CD8-positive, alpha-beta memory T cell (primary cell): ENCODE measurements around the gene RICTOR. TPM values are rescaled to one million over a fixed set of nuclear protein-coding genes. Genes with fewer than 3 reads are reported as not detected.
"Not testable (repeated sequence)": the region's sequence is repeated elsewhere in the genome, so short reads cannot be mapped to it uniquely, and the experiment has no call there.

Experiments
- CTCF ChIA-PET: fragments of 350-600 bp; sonication (Branson Sonifier 250); formaldehyde crosslinking; loops from one replicate; lab custom pipeline; 2021; ENCODE audit warnings: antibody characterized with exemption; lab: Charles Lee
- POLR2A ChIA-PET: fragments of 350-600 bp; sonication (Branson Sonifier 250); formaldehyde crosslinking; loops from one replicate; lab custom pipeline; 2021; ENCODE audit warnings: antibody characterized with exemption; lab: Charles Lee
- DNase-seq, 5 donors: peaks; one replicate each; pipeline versions ENCODE4 v3.0.0 to v3.0.0-alpha.2; 2020 to 2022; ENCODE audit warnings: mixed read lengths in 1 of 5
- H3K27ac ChIP-seq: one replicate; pipeline ENCODE4 v1.7.0; 2013; ENCODE audit warnings: low read depth, mild to moderate bottlenecking, low read length, moderate library complexity
- H3K27me3 ChIP-seq: 2 replicates; pipeline ENCODE4 v1.7.0; 2013; ENCODE audit warnings: low read length, mild to moderate bottlenecking; ENCODE audit not compliant: insufficient read depth, poor library complexity, severe bottlenecking
- H3K36me3 ChIP-seq: 2 replicates; pipeline ENCODE4 v1.7.0; 2013; ENCODE audit warnings: mild to moderate bottlenecking, low read length, moderate library complexity; ENCODE audit not compliant: insufficient read depth
- H3K4me1 ChIP-seq: 2 replicates; pipeline ENCODE4 v1.7.0; 2013; ENCODE audit warnings: mild to moderate bottlenecking, low read length, moderate library complexity; ENCODE audit not compliant: insufficient read depth
- H3K4me3 ChIP-seq: 2 replicates; pipeline ENCODE4 v1.7.0; 2013; ENCODE audit warnings: mild to moderate bottlenecking, low read length
- H3K9me3 ChIP-seq: 2 replicates; pipeline ENCODE4 v1.7.0; 2013; ENCODE audit warnings: mild to moderate bottlenecking, low read length
- H3K27ac Mint-ChIP-seq, 8 donors: one replicate each; pipeline ENCODE4 v1.8.0; 2020 to 2021; ENCODE audit warnings: mixed read lengths in 8 of 8, mild to moderate bottlenecking in 6 of 8, inconsistent platforms in 3 of 8, moderate library complexity in 3 of 8
- H3K27me3 Mint-ChIP-seq, 2 donors: one replicate each; pipeline ENCODE4 v1.8.0; 2020 to 2021; ENCODE audit warnings: mixed read lengths in 2 of 2, mild to moderate bottlenecking in 1 of 2, moderate library complexity in 1 of 2
- H3K36me3 Mint-ChIP-seq, 3 donors: one replicate each; pipeline ENCODE4 v1.8.0; 2020 to 2021; ENCODE audit warnings: mixed read lengths in 3 of 3, inconsistent platforms in 1 of 3, mild to moderate bottlenecking in 1 of 3
- H3K4me1 Mint-ChIP-seq, 3 donors: one replicate each; pipeline ENCODE4 v1.8.0; 2020 to 2021; ENCODE audit warnings: mixed read lengths in 3 of 3, inconsistent platforms in 1 of 3, mild to moderate bottlenecking in 1 of 3
- H3K4me3 Mint-ChIP-seq, 7 donors: one replicate each; pipeline ENCODE4 v1.8.0; 2020 to 2021; ENCODE audit warnings: mixed read lengths in 7 of 7, mild to moderate bottlenecking in 6 of 7, moderate library complexity in 4 of 7, inconsistent platforms in 2 of 7
- H3K9me3 Mint-ChIP-seq, 5 donors: one replicate each; pipeline ENCODE4 v1.8.0; 2020 to 2022; ENCODE audit warnings: mixed read lengths in 5 of 5, mild to moderate bottlenecking in 3 of 5, moderate library complexity in 2 of 5, inconsistent platforms in 1 of 5
- polyA plus RNA-seq: library from polyadenylated mRNA; unstranded; fragments of 300-500 nt; fragmentation: Illumina TruSeq; gene quantifications from one replicate; pipeline ENCODE4 v1.2.3, GENCODE V29; 2021
- total RNA-seq, 2 experiments: library from RNA; stranded (reverse); gene quantifications; one replicate each; pipeline ENCODE4 v1.2.3, GENCODE V29; 2021

The RICTOR gene
- total and polyA plus RNA-seq, 3 experiments from 2014 or later, result 12.1 to 32.9 (median 32.0) TPM

DNA sequence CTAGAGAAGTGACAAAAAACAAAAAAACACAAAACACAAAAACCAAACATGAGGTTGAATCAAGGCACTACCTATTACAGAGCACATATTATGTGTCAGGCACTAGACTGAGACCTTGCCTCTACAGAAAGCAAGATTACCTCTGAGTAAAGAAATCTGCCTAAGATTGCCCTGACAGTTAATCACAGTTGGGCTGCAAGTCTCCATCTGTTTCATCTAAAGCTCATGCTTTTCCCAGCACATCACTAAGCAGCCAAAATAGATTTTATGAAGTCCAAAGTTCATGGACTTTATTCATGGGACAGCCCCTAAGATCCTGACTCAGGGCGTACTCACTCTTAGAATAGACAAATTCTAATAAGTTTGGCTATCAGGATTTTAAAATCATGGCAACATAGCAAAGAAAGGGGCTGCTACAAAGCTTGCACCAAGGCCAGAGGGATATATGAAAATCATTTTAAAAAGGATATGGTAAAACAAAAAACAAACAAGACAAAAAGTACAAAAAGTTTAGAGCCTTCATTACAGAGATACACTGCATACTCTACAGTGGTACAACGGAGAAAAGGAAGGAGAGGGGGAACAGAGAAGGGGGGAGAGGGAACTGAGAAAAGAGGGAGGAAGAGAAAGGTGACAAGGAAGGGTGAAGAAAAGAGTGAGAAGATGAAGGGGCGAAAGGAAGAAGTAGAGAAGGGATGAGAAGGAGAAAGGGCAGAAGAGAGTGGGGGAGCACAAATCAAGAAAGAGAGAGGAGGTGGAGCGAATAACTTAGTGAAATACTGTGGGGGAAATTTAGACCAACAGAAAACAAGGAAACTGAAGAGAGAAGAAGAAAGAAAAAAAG is 58.2 kb downstream of the RICTOR start:
- H3K9me3 Mint-ChIP-seq, result peaks cover 7 to 13% (median 9%) of the 10 kb centered on the region in 5 donors
- Histone ChIP-seq H3K27ac (no peak overlapping the region), H3K9me3 (peaks cover 11% of the 10 kb centered on the region), H3K4me3 (no peak overlapping the region), H3K36me3 (peaks cover 12% of the 10 kb centered on the region), H3K27me3 (no peaks in the 10 kb centered on the region), H3K4me1 (no peaks in the 10 kb centered on the region)
- POLR2A ChIA-PET, result no interaction called here
- H3K27me3 Mint-ChIP-seq, result no peaks in the 10 kb centered on the region
- no peak overlapping the region for H3K4me3 Mint-ChIP-seq
- H3K4me1 Mint-ChIP-seq, result peaks cover 34 to 53% (median 50%) of the 10 kb centered on the region in 3 donors
- no peak for DNase-seq
- H3K36me3 Mint-ChIP-seq, result peaks cover 17 to 70% (median 33%) of the 10 kb centered on the region in 3 donors
- CTCF ChIA-PET, result no interaction called here
- peak overlapping the region in 7 of 8 donors; percentile 7 to 75 (median 33) for H3K27ac Mint-ChIP-seq

DNA sequence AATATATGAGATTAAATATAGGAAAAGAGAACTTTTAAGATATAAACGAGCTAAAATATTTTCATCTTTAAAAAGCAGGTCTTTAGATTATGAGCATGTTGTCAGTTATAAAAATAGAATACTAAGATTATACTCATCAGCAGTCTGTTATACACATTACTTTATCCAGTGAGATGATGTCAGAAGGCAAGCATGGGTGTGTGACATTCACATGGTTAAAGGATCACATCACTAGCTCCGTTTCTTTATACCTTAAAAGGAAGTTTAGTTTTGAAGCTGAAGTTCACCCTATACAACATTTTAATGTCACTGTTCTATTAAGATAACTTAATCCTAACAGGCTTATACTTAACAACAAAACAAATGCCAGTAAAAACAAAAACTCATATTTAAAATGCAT is 59.6 kb downstream of the RICTOR start:
- Mint-ChIP-seq H3K4me3 (no peak overlapping the region), H3K27me3 (no peaks in the 10 kb centered on the region), H3K9me3 (peaks cover 7 to 15% (median 15%) of the 10 kb centered on the region in 5 donors), H3K27ac (no peak overlapping the region), H3K4me1 (peaks cover 35 to 53% (median 52%) of the 10 kb centered on the region in 3 donors), H3K36me3 (peaks cover 29 to 70% (median 35%) of the 10 kb centered on the region in 3 donors)
- CTCF ChIA-PET, result interaction anchor here (0.9 to 1.6 kb wide), 3 partner anchors 9 to 269 kb away, joined by 3 to 6 read pairs (median 3); no protein-coding TSS in a partner anchor
- POLR2A ChIA-PET, result no interaction called here
- H3K36me3 ChIP-seq, result peaks cover 12% of the 10 kb centered on the region
- no peaks in the 10 kb centered on the region for H3K27me3 ChIP-seq
- no peak for DNase-seq
- no peak overlapping the region for H3K27ac ChIP-seq
- no peak overlapping the region for H3K4me3 ChIP-seq
- H3K4me1 ChIP-seq, result no peaks in the 10 kb centered on the region
- H3K9me3 ChIP-seq, result peaks cover 11% of the 10 kb centered on the region

- Mint-ChIP-seq H3K4me1 (peaks cover 37 to 53% (median 49%) of the 10 kb centered on the region in 3 donors), H3K27me3 (no peaks in the 10 kb centered on the region), H3K9me3 (peaks cover 7 to 15% (median 15%) of the 10 kb centered on the region in 5 donors), H3K36me3 (peaks cover 29 to 63% (median 29%) of the 10 kb centered on the region in 3 donors), H3K27ac (no peak overlapping the region), H3K4me3 (no peak overlapping the region)
- Histone ChIP-seq H3K36me3 (peaks cover 12% of the 10 kb centered on the region), H3K27ac (no peak overlapping the region), H3K4me3 (no peak overlapping the region), H3K9me3 (peaks cover 11% of the 10 kb centered on the region), H3K4me1 (no peaks in the 10 kb centered on the region), H3K27me3 (no peaks in the 10 kb centered on the region)
- POLR2A ChIA-PET, result no interaction called here
- no peak for DNase-seq
- CTCF ChIA-PET, result interaction anchor here (0.9 to 1.6 kb wide), 3 partner anchors 8 to 270 kb away, joined by 3 to 6 read pairs (median 3); no protein-coding TSS in a partner anchor
Measured at GRCh38 chr5:39013938-39014337, 60.3 kb downstream of the RICTOR start.

- H3K4me1 Mint-ChIP-seq, result peaks cover 19 to 33% (median 33%) of the 10 kb centered on the region in 3 donors
- H3K4me3 Mint-ChIP-seq, H3K4me3 ChIP-seq, POLR2A ChIA-PET, H3K27me3 ChIP-seq, DNase-seq, H3K27me3 Mint-ChIP-seq, H3K27ac ChIP-seq, H3K4me1 ChIP-seq, H3K27ac Mint-ChIP-seq: not testable (repeated sequence)
- peaks cover 25 to 47% (median 29%) of the 10 kb centered on the region in 3 donors for H3K36me3 Mint-ChIP-seq
- H3K36me3 ChIP-seq, result peaks cover 16% of the 10 kb centered on the region
- peaks cover 11% of the 10 kb centered on the region for H3K9me3 ChIP-seq
- peaks cover 7 to 15% (median 15%) of the 10 kb centered on the region in 5 donors for H3K9me3 Mint-ChIP-seq
- CTCF ChIA-PET, result interaction anchor here (1.2 kb wide), 1 partner anchor 70 kb away, joined by 3 read pairs; no protein-coding TSS in a partner anchor
Measured at GRCh38 chr5:39010958-39011357, 63.2 kb downstream of the RICTOR start.

GRCh38 chr5:39009981-39010380 is 64.2 kb downstream of the RICTOR start:
- POLR2A ChIA-PET, result no interaction called here
- CTCF ChIA-PET, result no interaction called here

GRCh38 chr5:39009280-39009679 is 64.9 kb downstream of the RICTOR start:
- Mint-ChIP-seq H3K27ac (peak overlapping the region in 1 of 8 donors; percentile 26), H3K27me3 (no peaks in the 10 kb centered on the region), H3K4me1 (peaks cover 25 to 39% (median 38%) of the 10 kb centered on the region in 3 donors), H3K4me3 (no peak overlapping the region), H3K9me3 (peaks cover 7 to 15% (median 15%) of the 10 kb centered on the region in 5 donors), H3K36me3 (peaks cover 25 to 47% (median 29%) of the 10 kb centered on the region in 3 donors)
- DNase-seq, result no peak
- Histone ChIP-seq H3K27me3 (no peaks in the 10 kb centered on the region), H3K4me3 (no peak overlapping the region), H3K9me3 (peaks cover 11% of the 10 kb centered on the region), H3K36me3 (peaks cover 16% of the 10 kb centered on the region), H3K27ac (no peak overlapping the region), H3K4me1 (peaks cover 3% of the 10 kb centered on the region)
- ChIA-PET CTCF (no interaction called here), POLR2A (no interaction called here)

More at GRCh38 chr5:39009981-39010380, 64.2 kb downstream of the RICTOR start:
- Mint-ChIP-seq H3K4me1 (peaks cover 24 to 36% (median 36%) of the 10 kb centered on the region in 3 donors), H3K36me3 (peaks cover 25 to 50% (median 29%) of the 10 kb centered on the region in 3 donors), H3K27ac (peak overlapping the region in 1 of 8 donors; percentile 13), H3K4me3 (no peak overlapping the region), H3K9me3 (peaks cover 7 to 15% (median 15%) of the 10 kb centered on the region in 5 donors), H3K27me3 (no peaks in the 10 kb centered on the region)
- H3K4me1 ChIP-seq, result peaks cover 2% of the 10 kb centered on the region
- H3K27ac ChIP-seq, result no peak overlapping the region
- DNase-seq, result no peak
- no peaks in the 10 kb centered on the region for H3K27me3 ChIP-seq
- peaks cover 16% of the 10 kb centered on the region for H3K36me3 ChIP-seq
- peaks cover 11% of the 10 kb centered on the region for H3K9me3 ChIP-seq
- no peak overlapping the region for H3K4me3 ChIP-seq

DNA sequence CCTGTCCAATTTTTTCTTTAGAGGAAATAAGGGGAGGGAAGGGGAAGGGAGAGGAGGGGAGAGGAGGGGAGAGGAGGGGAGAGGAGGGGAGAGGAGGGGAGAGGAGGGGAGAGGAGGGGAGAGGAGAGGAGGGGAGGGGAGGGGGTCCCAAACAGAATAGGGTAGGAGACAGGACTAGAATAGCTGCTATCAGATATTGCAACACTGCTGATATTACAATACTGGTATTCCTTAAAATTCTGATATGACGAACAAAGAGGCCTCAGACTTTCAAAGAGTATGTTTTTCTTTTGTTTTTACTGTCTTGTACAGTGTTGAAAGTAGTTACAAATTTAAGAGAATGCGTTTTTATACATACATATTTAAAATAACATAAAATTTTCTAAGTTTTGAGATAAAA is 67.5 kb downstream of the RICTOR start:
- H3K36me3 ChIP-seq, result peaks cover 5% of the 10 kb centered on the region
- no peak for DNase-seq
- Mint-ChIP-seq H3K36me3 (peaks cover 10 to 44% (median 16%) of the 10 kb centered on the region in 3 donors), H3K27ac (no peak overlapping the region), H3K4me3 (no peak overlapping the region), H3K27me3 (no peaks in the 10 kb centered on the region), H3K9me3 (peaks cover 0 to 10% (median 9%) of the 10 kb centered on the region in 5 donors), H3K4me1 (peaks cover 39 to 60% (median 58%) of the 10 kb centered on the region in 3 donors)
- CTCF ChIA-PET, result interaction anchor here (1.2 to 1.5 kb wide), 3 partner anchors 8 to 90 kb away, joined by 4 to 6 read pairs (median 5); no protein-coding TSS in a partner anchor
- no peak overlapping the region for H3K27ac ChIP-seq
- no peak overlapping the region for H3K4me3 ChIP-seq
- POLR2A ChIA-PET, result no interaction called here
- H3K9me3 ChIP-seq, result no peaks in the 10 kb centered on the region
- H3K4me1 ChIP-seq, result peaks cover 3% of the 10 kb centered on the region
- H3K27me3 ChIP-seq, result no peaks in the 10 kb centered on the region
